ENCODE measurements around the gene NOD1.

The NOD1 gene

GRCh38 chr7:30448461-30449189 is 30.0 kb downstream of the NOD1 start:
- no peak for DNase-seq
- Histone ChIP-seq H3K4me2 (ENCODE audit: low read length, poor library complexity, severe bottlenecking) (no peak overlapping the region), H3K18ac (ENCODE audit: low read depth in 1 of 2, low read length in 2 of 2) (peak overlapping the region in 1 of 2 experiments; percentile 37), H3K9ac (ENCODE audit: low read length) (no peak overlapping the region), H2BK12ac (ENCODE audit: low read length in 2 of 2) (no peak overlapping the region), H3K27ac (ENCODE audit: low read length, poor library complexity, severe bottlenecking) (no peak overlapping the region), H3K9me3 (ENCODE audit: control insufficient read depth, low read length) (no peaks in the 10 kb centered on the region), H3K14ac (ENCODE audit: low read length in 2 of 2) (no peak overlapping the region), H2BK5ac (ENCODE audit: low read depth, low read length, poor library complexity, severe bottlenecking) (no peak overlapping the region), H3K4ac (ENCODE audit: low read depth in 1 of 2, low read length in 2 of 2) (no peak overlapping the region), H2AK5ac (ENCODE audit: low read length, severe bottlenecking) (no peak overlapping the region), H3K36me3 (ENCODE audit: control insufficient read depth in 1 of 2, insufficient read depth in 2 of 2, low read depth in 1 of 2, low read length in 2 of 2) (peaks cover 48 to 75% of the 10 kb centered on the region in 2 experiments), H3K23ac (ENCODE audit: low read length in 2 of 2) (no peak overlapping the region), H2AFZ (ENCODE audit: low read depth, low read length) (no peak overlapping the region), H3K4me1 (ENCODE audit: control insufficient read depth, insufficient read depth, low read depth, low read length) (no peaks in the 10 kb centered on the region), H2BK15ac (ENCODE audit: low read depth, poor library complexity, severe bottlenecking) (no peak overlapping the region), H3K4me3 (ENCODE audit: insufficient read depth in 1 of 2, low read depth in 1 of 2, low read length in 2 of 2) (no peak overlapping the region), H3K79me1 (replicated peaks; ENCODE audit: low read length, poor library complexity, severe bottlenecking) (peaks cover 1% of the 10 kb centered on the region), H4K8ac (ENCODE audit: low read length) (peak overlapping the region; percentile 21), H2BK120ac (ENCODE audit: low read depth, low read length) (no peak overlapping the region), H4K91ac (ENCODE audit: low read length) (no peak overlapping the region), H3K27me3 (ENCODE audit: control insufficient read depth in 1 of 2, insufficient read depth in 1 of 2, low read length in 2 of 2) (no peaks in the 10 kb centered on the region)
- 82% methylated on average over 9 of the region's 10 CpGs for WGBS

- WGBS: 98% methylated on average over 8 of the region's 8 CpGs
- Histone ChIP-seq H2BK15ac (ENCODE audit: low read depth, poor library complexity, severe bottlenecking) (no peak overlapping the region), H3K4me2 (ENCODE audit: low read length, poor library complexity, severe bottlenecking) (no peak overlapping the region), H3K18ac (ENCODE audit: low read depth in 1 of 2, low read length in 2 of 2) (no peak overlapping the region), H3K23ac (ENCODE audit: low read length in 2 of 2) (no peak overlapping the region), H3K4me1 (ENCODE audit: control insufficient read depth, insufficient read depth, low read depth, low read length) (no peaks in the 10 kb centered on the region), H3K36me3 (ENCODE audit: control insufficient read depth in 1 of 2, insufficient read depth in 2 of 2, low read depth in 1 of 2, low read length in 2 of 2) (peaks cover 39 to 66% of the 10 kb centered on the region in 2 experiments), H4K91ac (ENCODE audit: low read length) (no peak overlapping the region), H2AK5ac (ENCODE audit: low read length, severe bottlenecking) (no peak overlapping the region), H2BK12ac (ENCODE audit: low read length in 2 of 2) (no peak overlapping the region), H3K9me3 (ENCODE audit: control insufficient read depth, low read length) (no peaks in the 10 kb centered on the region), H3K27me3 (ENCODE audit: control insufficient read depth in 1 of 2, insufficient read depth in 1 of 2, low read length in 2 of 2) (no peaks in the 10 kb centered on the region), H2BK5ac (ENCODE audit: low read depth, low read length, poor library complexity, severe bottlenecking) (no peak overlapping the region), H2BK120ac (ENCODE audit: low read depth, low read length) (no peak overlapping the region), H3K9ac (ENCODE audit: low read length) (no peak overlapping the region), H3K14ac (ENCODE audit: low read length in 2 of 2) (no peak overlapping the region), H3K27ac (ENCODE audit: low read length, poor library complexity, severe bottlenecking) (no peak overlapping the region), H3K4me3 (ENCODE audit: insufficient read depth in 1 of 2, low read depth in 1 of 2, low read length in 2 of 2) (no peak overlapping the region), H4K8ac (ENCODE audit: low read length) (no peak overlapping the region), H2AFZ (ENCODE audit: low read depth, low read length) (no peak overlapping the region), H3K79me1 (replicated peaks; ENCODE audit: low read length, poor library complexity, severe bottlenecking) (peaks cover 1% of the 10 kb centered on the region), H3K4ac (ENCODE audit: low read depth in 1 of 2, low read length in 2 of 2) (no peak overlapping the region)
- no peak for DNase-seq
Measured at GRCh38 chr7:30447466-30447865, 31.1 kb downstream of the NOD1 start.

- Histone ChIP-seq H3K9me3 (ENCODE audit: control insufficient read depth, low read length) (no peaks in the 10 kb centered on the region), H3K4me2 (ENCODE audit: low read length, poor library complexity, severe bottlenecking) (no peak overlapping the region), H4K91ac (ENCODE audit: low read length) (no peak overlapping the region), H2BK5ac (ENCODE audit: low read depth, low read length, poor library complexity, severe bottlenecking) (no peak overlapping the region), H4K8ac (ENCODE audit: low read length) (no peak overlapping the region), H3K9ac (ENCODE audit: low read length) (no peak overlapping the region), H3K27ac (ENCODE audit: low read length, poor library complexity, severe bottlenecking) (no peak overlapping the region), H3K36me3 (ENCODE audit: control insufficient read depth in 1 of 2, insufficient read depth in 2 of 2, low read depth in 1 of 2, low read length in 2 of 2) (peaks cover 27 to 54% of the 10 kb centered on the region in 2 experiments), H3K23ac (ENCODE audit: low read length in 2 of 2) (no peak overlapping the region), H3K4ac (ENCODE audit: low read depth in 1 of 2, low read length in 2 of 2) (no peak overlapping the region), H2BK15ac (ENCODE audit: low read depth, poor library complexity, severe bottlenecking) (no peak overlapping the region), H2BK120ac (ENCODE audit: low read depth, low read length) (no peak overlapping the region), H2AFZ (ENCODE audit: low read depth, low read length) (no peak overlapping the region), H3K4me3 (ENCODE audit: insufficient read depth in 1 of 2, low read depth in 1 of 2, low read length in 2 of 2) (no peak overlapping the region), H3K27me3 (ENCODE audit: control insufficient read depth in 1 of 2, insufficient read depth in 1 of 2, low read length in 2 of 2) (no peaks in the 10 kb centered on the region), H3K4me1 (ENCODE audit: control insufficient read depth, insufficient read depth, low read depth, low read length) (no peaks in the 10 kb centered on the region), H2BK12ac (ENCODE audit: low read length in 2 of 2) (no peak overlapping the region), H3K14ac (ENCODE audit: low read length in 2 of 2) (no peak overlapping the region), H2AK5ac (ENCODE audit: low read length, severe bottlenecking) (no peak overlapping the region), H3K18ac (ENCODE audit: low read depth in 1 of 2, low read length in 2 of 2) (no peak overlapping the region), H3K79me1 (replicated peaks; ENCODE audit: low read length, poor library complexity, severe bottlenecking) (peaks cover 1% of the 10 kb centered on the region)
- over 99% methylated on average over 4 of the region's 4 CpGs for WGBS
- no peak for DNase-seq
Measured at GRCh38 chr7:30446266-30446665, 32.3 kb downstream of the NOD1 start.

- no peak overlapping the region for H4K8ac ChIP-seq (ENCODE audit: low read length)
- no peaks in the 10 kb centered on the region for H3K4me1 ChIP-seq (ENCODE audit: control insufficient read depth, insufficient read depth, low read depth, low read length)
- H3K23ac ChIP-seq (ENCODE audit: low read length in 2 of 2): no peak overlapping the region
- H4K91ac ChIP-seq (ENCODE audit: low read length): no peak overlapping the region
- H3K14ac ChIP-seq (ENCODE audit: low read length in 2 of 2): no peak overlapping the region
- H2BK15ac ChIP-seq (ENCODE audit: low read depth, poor library complexity, severe bottlenecking): no peak overlapping the region
- no peak overlapping the region for H3K9ac ChIP-seq (ENCODE audit: low read length)
- 93% methylated on average over 7 of the region's 7 CpGs for WGBS
- H2BK5ac ChIP-seq (ENCODE audit: low read depth, low read length, poor library complexity, severe bottlenecking): no peak overlapping the region
- H3K9me3 ChIP-seq (ENCODE audit: control insufficient read depth, low read length): no peaks in the 10 kb centered on the region
- H3K27ac ChIP-seq (ENCODE audit: low read length, poor library complexity, severe bottlenecking): no peak overlapping the region
- no peaks in the 10 kb centered on the region for H3K27me3 ChIP-seq (ENCODE audit: control insufficient read depth in 1 of 2, insufficient read depth in 1 of 2, low read length in 2 of 2)
- no peak overlapping the region for H3K4me3 ChIP-seq (ENCODE audit: insufficient read depth in 1 of 2, low read depth in 1 of 2, low read length in 2 of 2)
- H2BK120ac ChIP-seq (ENCODE audit: low read depth, low read length): no peak overlapping the region
- no peak overlapping the region for H2AFZ ChIP-seq (ENCODE audit: low read depth, low read length)
- peaks cover 22 to 49% of the 10 kb centered on the region in 2 experiments for H3K36me3 ChIP-seq (ENCODE audit: control insufficient read depth in 1 of 2, insufficient read depth in 2 of 2, low read depth in 1 of 2, low read length in 2 of 2)
- H3K4me2 ChIP-seq (ENCODE audit: low read length, poor library complexity, severe bottlenecking): no peak overlapping the region
- H2AK5ac ChIP-seq (ENCODE audit: low read length, severe bottlenecking): no peak overlapping the region
- peaks cover 1% of the 10 kb centered on the region for H3K79me1 ChIP-seq (replicated peaks; ENCODE audit: low read length, poor library complexity, severe bottlenecking)
- DNase-seq: peak; percentile 58
- H3K4ac ChIP-seq (ENCODE audit: low read depth in 1 of 2, low read length in 2 of 2): no peak overlapping the region
- no peak overlapping the region for H2BK12ac ChIP-seq (ENCODE audit: low read length in 2 of 2)
- no peak overlapping the region for H3K18ac ChIP-seq (ENCODE audit: low read depth in 1 of 2, low read length in 2 of 2)
Measured at GRCh38 chr7:30445770-30446169, 32.8 kb downstream of the NOD1 start.

All from mesenchymal stem cell (in vitro differentiated cells and primary cell).